A549 (cell line): Measurements from ENCODE around the gene CCDC85A. TPM values are rescaled to one million over a fixed set of nuclear protein-coding genes. Genes with fewer than 3 reads are reported as not detected.

Experiments used
- ATAC-seq, 2 experiments: fragments of 200-7000 bp in 1 of 2; fragments of >200 bp in 1 of 2; cut with Nextera tagmentation in 1 of 2; cut with Tn5 transposase in 1 of 2; 3 replicates each; pipeline versions ENCODE4 v1.8.0 to v1.9.1; 2018 to 2020; ENCODE audit warnings: mild to moderate bottlenecking in 1 of 2, moderate library complexity in 1 of 2
- CTCF ChIA-PET: fragments of 300-600 bp; sonication (Branson Sonifier 250); formaldehyde crosslinking; extraction: SDS; loops from one replicate; lab custom pipeline; 2021; ENCODE audit warnings: antibody characterized with exemption, inconsistent platforms; lab: Yijun Ruan, JAX
- POLR2A ChIA-PET: fragments of 350-600 bp; formaldehyde crosslinking; extraction: SDS; loops from one replicate; lab custom pipeline; 2021; ENCODE audit warnings: antibody characterized with exemption, inconsistent platforms; lab: Yijun Ruan, JAX
- DNase-seq, 2 experiments: peaks; one replicate each; pipeline versions ENCODE4 v3.0.0 to v3.0.0-alpha.2; 2011 to 2016; ENCODE audit warnings: low read depth in 1 of 2, low spot score in 1 of 2
- FAIRE-seq: peaks from 2 replicates; lab custom pipeline; 2011; peaks lifted over from hg19 to GRCh38; lab: Jason Lieb, UNC
- H3K27ac ChIP-seq, 2 experiments: fragments of >200 bp; sonication (Bioruptor Twin); formaldehyde crosslinking; 3 replicates each; pipeline ENCODE4 v1.5.1; 2016 to 2017
- H3K4me1 ChIP-seq: fragments of >200 bp; sonication (Bioruptor Twin); formaldehyde crosslinking; 3 replicates; pipeline ENCODE4 v1.6.1; 2016
- H3K4me2 ChIP-seq: fragments of >200 bp; sonication (Bioruptor Twin); formaldehyde crosslinking; 3 replicates; pipeline ENCODE4 v1.6.1; 2016
- H3K4me3 ChIP-seq: fragments of >200 bp; sonication (Bioruptor Twin); formaldehyde crosslinking; 3 replicates; pipeline ENCODE4 v1.5.1; 2016
- H3K9me3 ChIP-seq: fragments of >200 bp; sonication (Bioruptor Twin); formaldehyde crosslinking; 3 replicates; pipeline ENCODE4 v1.6.1; 2016
- BHLHE40 ChIP-seq: IDR thresholded peaks from 2 replicates; pipeline ENCODE4 v1.6.1; 2012; ENCODE audit warnings: low read depth, low read length, inconsistent platforms
- CHD4 ChIP-seq: fragments of 200-600 bp; sonication (generic); IDR thresholded peaks from 2 replicates; pipeline ENCODE4 v1.6.1; 2016; ENCODE audit warnings: antibody characterized with exemption, mild to moderate bottlenecking, borderline replicate concordance
- E2F6 ChIP-seq: IDR thresholded peaks from 2 replicates; pipeline ENCODE4 v1.6.1; 2012; ENCODE audit warnings: low read depth, borderline replicate concordance
- EHMT2 ChIP-seq: fragments of 200-600 bp; sonication (generic); IDR thresholded peaks from 2 replicates; pipeline ENCODE4 v1.6.1; 2016; ENCODE audit warnings: antibody characterized with exemption, low read depth, mild to moderate bottlenecking, moderate library complexity
- GATA3 ChIP-seq: IDR thresholded peaks from 2 replicates; pipeline ENCODE4 v1.6.1; 2012; ENCODE audit warnings: borderline replicate concordance
- HDAC2 ChIP-seq: fragments of 200-600 bp; sonication (generic); IDR thresholded peaks from 2 replicates; pipeline ENCODE4 v1.6.1; 2016
- HOXA7 ChIP-seq: fragments of 250-450 bp; sonication (Bioruptor Pico); IDR thresholded peaks from 2 replicates; pipeline ENCODE4 v1.5.0; 2020; ENCODE audit warnings: mild to moderate bottlenecking, moderate library complexity
- HOXB5 ChIP-seq: fragments of 250-450 bp; sonication (Bioruptor Pico); IDR thresholded peaks from 2 replicates; pipeline ENCODE4 v1.5.0; 2020; ENCODE audit warnings: mild to moderate bottlenecking, moderate library complexity
- JUN ChIP-seq, 2 experiments: fragments of >200 bp; sonication (Bioruptor Twin); formaldehyde crosslinking; IDR thresholded peaks; 2 replicates in 1 of 2; 3 replicates in 1 of 2; pipeline ENCODE4 v1.6.1; 2016 to 2017
- KDM1A ChIP-seq: fragments of 200-600 bp; sonication (generic); IDR thresholded peaks from 2 replicates; pipeline ENCODE4 v1.6.1; 2016; ENCODE audit warnings: low read depth, mild to moderate bottlenecking
- KDM5A ChIP-seq: fragments of 200-600 bp; sonication (generic); IDR thresholded peaks from 2 replicates; pipeline ENCODE4 v1.6.1; 2016; ENCODE audit warnings: antibody characterized with exemption, mild to moderate bottlenecking
- MAZ ChIP-seq: fragments of 150-350 bp; IDR thresholded peaks from 2 replicates; pipeline ENCODE4 v1.6.1; 2014; ENCODE audit warnings: antibody characterized with exemption, low read depth, low read length, borderline replicate concordance
- RAD21 ChIP-seq, 2 experiments: fragments of >200 bp in 1 of 2; sonication (Bioruptor Twin) in 1 of 2; formaldehyde crosslinking in 1 of 2; IDR thresholded peaks in 1 of 2; conservative IDR thresholded peaks in 1 of 2; 2 replicates in 1 of 2; 3 replicates in 1 of 2; pipeline ENCODE4 v1.6.1; 2012 to 2018; ENCODE audit warnings: inconsistent platforms in 1 of 2
- RNF2 ChIP-seq: fragments of 200-600 bp; sonication (generic); IDR thresholded peaks from 2 replicates; pipeline ENCODE4 v1.6.1; 2016; ENCODE audit warnings: low read depth, mild to moderate bottlenecking, antibody characterized with exemption, moderate library complexity, borderline replicate concordance
- TP53 ChIP-seq: fragments of 250-450 bp; sonication (Bioruptor Pico); IDR thresholded peaks from 2 replicates; pipeline ENCODE4 v1.5.0; 2021; ENCODE audit warnings: mild to moderate bottlenecking, moderate library complexity
- ZFP36 ChIP-seq: fragments of 450-650 bp; IDR thresholded peaks from 2 replicates; pipeline ENCODE4 v1.6.1; 2014; ENCODE audit warnings: borderline replicate concordance; ENCODE audit not compliant: partially characterized antibody
- ZNF302 ChIP-seq: fragments of 250-450 bp; sonication (Bioruptor Pico); IDR thresholded peaks from 2 replicates; pipeline ENCODE4 v1.9.0; 2021; ENCODE audit warnings: inconsistent platforms, mild to moderate bottlenecking, moderate library complexity
- whole genome bisulfite sequencing: methylation state at CpG from one replicate; pipeline ENCODE4 v1.1.6; 2017; ENCODE audit errors: missing lambda C conversion rate; 5-methylcytosine and 5-hydroxymethylcytosine counted together
- polyA plus RNA-seq, 4 experiments: library from polyadenylated mRNA; depleted of rRNA in 3 of 4; stranded (reverse); fragments of >200 nt; fragmentation: RNase III in 1 of 4; extraction: RNeasy Plus Mini Kit Qiagen cat#74134 plus additional on column Dnase treatment in 1 of 4; gene quantifications; 2 replicates in 3 of 4; 3 replicates in 1 of 4; pipeline ENCODE4 v1.2.3, GENCODE V29; 2011 to 2017
- TF ChIP-seq, protein P1 (sequence below): fragments of 200-600 bp; sonication (generic); IDR thresholded peaks from 2 replicates; pipeline ENCODE4 v1.6.1; 2016; ENCODE audit warnings: antibody characterized with exemption, mild to moderate bottlenecking, moderate library complexity
- TF ChIP-seq, protein P2 (sequence below): fragments of 450-650 bp; IDR thresholded peaks from 2 replicates; pipeline ENCODE4 v1.6.1; 2014; ENCODE audit warnings: antibody characterized with exemption

Gene CCDC85A
- polyA plus RNA-seq, 2 of the 4 experiments (the other 2 are of a cell fraction) = 0.05 to 0.30 TPM

DNA sequence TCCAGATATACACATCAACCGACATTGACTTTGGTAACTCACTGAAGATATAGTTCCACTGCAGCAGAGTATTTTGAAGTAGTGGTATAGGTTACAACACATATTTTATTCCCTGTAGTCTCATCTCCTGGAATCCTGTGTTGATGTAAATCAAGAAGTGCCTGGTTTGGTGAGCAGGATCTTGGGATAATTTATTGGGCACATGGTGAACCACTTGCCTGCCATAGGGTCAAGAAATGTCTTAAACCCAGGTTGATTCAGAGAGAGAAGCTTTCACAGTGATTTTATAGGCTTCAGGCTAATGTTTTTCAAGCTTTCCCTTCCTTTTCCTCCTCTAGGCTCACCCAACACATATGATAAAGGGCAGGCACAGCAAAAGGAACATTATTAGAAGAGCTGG lies 24.6 kb downstream of the CCDC85A start:
- WGBS = 19% methylated on average over 1 of the region's 1 CpG
- TF ChIP-seq RAD21 (conservative IDR thresholded peaks at IDR 0.05 in 1 of 2, IDR thresholded peaks at IDR 0.05 in 1 of 2) (no peak), BHLHE40 (no peak), KDM5A (no peak), TP53 (CRISPR knock-in tag) (no peak), JUN (IDR thresholded peaks at IDR 0.05) (no peak)
- TF ChIP-seq, protein P1, sequence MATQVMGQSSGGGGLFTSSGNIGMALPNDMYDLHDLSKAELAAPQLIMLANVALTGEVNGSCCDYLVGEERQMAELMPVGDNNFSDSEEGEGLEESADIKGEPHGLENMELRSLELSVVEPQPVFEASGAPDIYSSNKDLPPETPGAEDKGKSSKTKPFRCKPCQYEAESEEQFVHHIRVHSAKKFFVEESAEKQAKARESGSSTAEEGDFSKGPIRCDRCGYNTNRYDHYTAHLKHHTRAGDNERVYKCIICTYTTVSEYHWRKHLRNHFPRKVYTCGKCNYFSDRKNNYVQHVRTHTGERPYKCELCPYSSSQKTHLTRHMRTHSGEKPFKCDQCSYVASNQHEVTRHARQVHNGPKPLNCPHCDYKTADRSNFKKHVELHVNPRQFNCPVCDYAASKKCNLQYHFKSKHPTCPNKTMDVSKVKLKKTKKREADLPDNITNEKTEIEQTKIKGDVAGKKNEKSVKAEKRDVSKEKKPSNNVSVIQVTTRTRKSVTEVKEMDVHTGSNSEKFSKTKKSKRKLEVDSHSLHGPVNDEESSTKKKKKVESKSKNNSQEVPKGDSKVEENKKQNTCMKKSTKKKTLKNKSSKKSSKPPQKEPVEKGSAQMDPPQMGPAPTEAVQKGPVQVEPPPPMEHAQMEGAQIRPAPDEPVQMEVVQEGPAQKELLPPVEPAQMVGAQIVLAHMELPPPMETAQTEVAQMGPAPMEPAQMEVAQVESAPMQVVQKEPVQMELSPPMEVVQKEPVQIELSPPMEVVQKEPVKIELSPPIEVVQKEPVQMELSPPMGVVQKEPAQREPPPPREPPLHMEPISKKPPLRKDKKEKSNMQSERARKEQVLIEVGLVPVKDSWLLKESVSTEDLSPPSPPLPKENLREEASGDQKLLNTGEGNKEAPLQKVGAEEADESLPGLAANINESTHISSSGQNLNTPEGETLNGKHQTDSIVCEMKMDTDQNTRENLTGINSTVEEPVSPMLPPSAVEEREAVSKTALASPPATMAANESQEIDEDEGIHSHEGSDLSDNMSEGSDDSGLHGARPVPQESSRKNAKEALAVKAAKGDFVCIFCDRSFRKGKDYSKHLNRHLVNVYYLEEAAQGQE = no peak
- DNase-seq (no peak), FAIRE-seq (no peak), ATAC-seq (no peak)
- H3K27ac ChIP-seq = no peak overlapping the region
- no peak overlapping the region for H3K4me3 ChIP-seq
- H3K9me3 ChIP-seq = no peaks in the 10 kb centered on the region
- no peaks in the 10 kb centered on the region for H3K4me1 ChIP-seq
- H3K4me2 ChIP-seq = no peak overlapping the region
- POLR2A ChIA-PET = no interaction called here
- CTCF ChIA-PET = no interaction called here

GRCh38 chr2:56209701-56210100 lies 25.9 kb downstream of the CCDC85A start:
- POLR2A ChIA-PET = no interaction called here
- FAIRE-seq (no peak), ATAC-seq (no peak), DNase-seq (no peak)
- Histone ChIP-seq H3K4me3 (no peak overlapping the region), H3K4me2 (no peak overlapping the region), H3K9me3 (no peaks in the 10 kb centered on the region), H3K27ac (no peak overlapping the region), H3K4me1 (no peaks in the 10 kb centered on the region)
- TF ChIP-seq EHMT2 = no peak
- no peak for TF ChIP-seq KDM1A
- no peak for TF ChIP-seq GATA3
- TF ChIP-seq ZNF302 (CRISPR knock-in tag) = no peak
- TF ChIP-seq, protein P2, sequence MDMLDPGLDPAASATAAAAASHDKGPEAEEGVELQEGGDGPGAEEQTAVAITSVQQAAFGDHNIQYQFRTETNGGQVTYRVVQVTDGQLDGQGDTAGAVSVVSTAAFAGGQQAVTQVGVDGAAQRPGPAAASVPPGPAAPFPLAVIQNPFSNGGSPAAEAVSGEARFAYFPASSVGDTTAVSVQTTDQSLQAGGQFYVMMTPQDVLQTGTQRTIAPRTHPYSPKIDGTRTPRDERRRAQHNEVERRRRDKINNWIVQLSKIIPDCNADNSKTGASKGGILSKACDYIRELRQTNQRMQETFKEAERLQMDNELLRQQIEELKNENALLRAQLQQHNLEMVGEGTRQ = no peak
- no peak for TF ChIP-seq ZFP36
- no peak for TF ChIP-seq HOXB5 (CRISPR knock-in tag)
- WGBS = 6% methylated on average over 1 of the region's 1 CpG
- CTCF ChIA-PET = no interaction called here

DNA sequence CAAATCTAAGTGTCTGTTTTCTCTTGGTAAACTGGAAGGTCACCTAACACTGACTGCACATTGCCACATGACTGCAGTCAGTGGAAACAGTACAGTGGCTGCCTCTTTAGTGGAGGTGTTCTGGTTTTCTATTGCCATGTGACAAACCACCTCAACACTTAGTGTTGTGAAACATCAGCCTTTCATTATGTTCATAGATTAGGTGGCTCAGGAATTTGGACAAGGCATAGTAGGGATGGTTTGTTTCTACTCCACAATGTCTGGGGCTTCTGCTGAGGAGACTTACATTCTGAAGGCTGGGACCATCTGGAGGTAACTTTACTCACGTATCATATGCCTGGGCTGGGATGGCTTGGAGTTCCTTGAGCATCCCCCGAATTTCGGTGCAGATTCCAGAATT lies 26.5 kb downstream of the CCDC85A start:
- no peak overlapping the region for H3K4me3 ChIP-seq
- TF ChIP-seq E2F6 = no peak
- TF ChIP-seq MAZ = no peak
- TF ChIP-seq RNF2 = no peak
- TF ChIP-seq CHD4 = no peak
- TF ChIP-seq HDAC2 = no peak
- no peak for TF ChIP-seq HOXA7 (CRISPR knock-in tag)
- TF ChIP-seq, all 56 proteins: peak for 0
- H3K27ac ChIP-seq = no peak overlapping the region
- 2% methylated on average over 3 of the region's 3 CpGs for WGBS
- DNase-seq = no peak
- no peaks in the 10 kb centered on the region for H3K4me1 ChIP-seq
- FAIRE-seq = no peak
- no peak overlapping the region for H3K4me2 ChIP-seq
- CTCF ChIA-PET = no interaction called here
- H3K9me3 ChIP-seq = no peaks in the 10 kb centered on the region
- POLR2A ChIA-PET = no interaction called here
- ATAC-seq = 0 out of 6 replicates have a peak, but pooled peaks of 1 of the 2 experiments have one; percentile 12
